GM18499 (cell line): Measurements from ENCODE around the gene GCSH.

Experiments
- ATAC-seq: cut with Tn5 transposase; IDR thresholded peaks from one replicate; pipeline ENCODE4 v1.9.1; 2021; ENCODE audit warnings: moderate number of reproducible peaks; ENCODE audit not compliant: insufficient read depth, unreplicated experiment

Gene GCSH

DNA sequence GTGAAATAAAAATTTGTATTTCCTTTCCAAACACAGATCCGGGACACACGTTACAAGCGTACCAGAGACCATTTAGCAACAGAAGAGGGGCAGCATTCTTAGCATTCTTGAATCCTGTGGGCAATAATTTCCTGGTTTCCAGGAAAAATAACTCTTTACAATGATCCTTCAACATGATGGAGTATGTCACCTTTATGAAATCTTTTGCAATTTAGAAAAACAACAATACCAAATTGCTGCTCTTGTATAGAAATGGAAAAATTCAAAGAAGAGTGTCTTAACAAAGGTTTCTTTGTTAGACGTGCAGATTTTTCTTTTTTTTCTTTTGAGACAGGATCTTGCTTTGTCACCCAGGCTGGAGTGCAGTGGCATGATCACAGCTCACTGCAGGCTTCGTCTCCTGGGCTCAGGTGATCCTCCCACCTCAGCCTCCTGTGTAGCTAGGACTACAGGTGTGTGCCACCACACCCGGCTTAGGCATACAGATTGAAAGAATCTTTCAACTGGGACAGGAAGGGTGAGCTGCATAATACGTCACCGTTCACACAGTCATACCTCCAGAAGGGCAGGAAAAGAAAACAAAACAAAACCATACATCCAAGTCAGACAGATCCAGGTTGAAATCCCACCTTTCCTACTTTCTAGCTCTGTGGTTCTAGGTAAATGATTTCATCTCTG is 10.8 kb upstream of the GCSH start:
- no peak for ATAC-seq

DNA sequence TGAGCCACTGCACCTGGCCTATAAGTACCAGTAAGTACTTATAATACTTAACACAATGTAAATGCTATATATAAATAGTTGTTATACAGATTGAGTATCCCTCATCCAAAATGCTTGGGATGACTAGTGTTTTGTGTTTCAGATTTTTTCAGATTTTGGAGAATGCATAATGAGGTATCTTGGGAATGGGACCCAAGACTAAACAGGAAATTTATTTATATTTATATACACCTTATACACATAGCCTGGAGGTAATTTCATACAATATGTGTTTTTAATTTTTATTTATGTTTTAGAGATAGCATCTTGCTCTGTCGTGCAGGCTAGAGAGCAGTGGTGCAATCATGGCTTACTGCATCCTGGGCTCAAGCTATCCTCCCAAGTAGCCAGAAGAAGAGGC is 9.8 kb upstream of the GCSH start:
- ATAC-seq, result no peak

DNA sequence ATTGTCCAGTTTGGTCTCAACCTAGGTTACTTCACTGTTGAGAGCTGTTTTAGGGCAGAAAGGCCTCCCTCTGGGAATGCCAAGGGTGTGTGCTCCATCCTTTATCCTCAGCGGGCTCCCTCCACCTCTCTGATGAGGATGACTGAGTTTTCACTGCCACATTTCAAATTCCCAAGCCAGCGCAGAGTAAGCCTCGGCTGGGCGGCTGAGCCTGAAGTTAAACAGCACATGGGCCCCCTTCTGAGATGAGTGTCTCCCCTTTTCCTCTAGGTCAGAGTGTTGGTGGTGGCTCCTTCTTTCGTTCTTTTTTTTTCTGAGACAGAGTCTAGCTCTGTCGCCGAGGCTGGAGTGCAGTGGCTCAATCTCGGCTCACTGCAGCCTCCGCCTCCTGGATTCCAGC is 5.5 kb upstream of the GCSH start:
- no peak for ATAC-seq

DNA sequence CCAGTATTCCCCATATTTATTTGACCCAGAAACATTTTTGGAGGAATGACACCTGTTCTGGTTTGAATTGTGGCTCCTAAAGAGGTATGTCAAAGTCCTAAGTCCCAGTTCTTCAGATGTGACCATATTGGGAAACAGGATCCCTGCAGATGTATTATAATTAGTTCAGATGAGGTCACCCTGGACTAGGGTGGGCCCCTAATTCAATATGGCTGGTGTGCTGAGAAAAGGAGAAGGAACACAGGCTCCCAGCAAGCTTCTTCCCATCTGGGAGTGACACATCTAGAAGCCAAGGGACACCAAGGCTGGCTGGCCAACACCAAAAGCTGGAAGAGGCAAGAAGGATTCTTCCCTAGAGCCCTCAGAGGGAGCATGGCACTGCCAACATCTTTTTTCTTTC is 3.8 kb upstream of the GCSH start:
- ATAC-seq, result no peak

DNA sequence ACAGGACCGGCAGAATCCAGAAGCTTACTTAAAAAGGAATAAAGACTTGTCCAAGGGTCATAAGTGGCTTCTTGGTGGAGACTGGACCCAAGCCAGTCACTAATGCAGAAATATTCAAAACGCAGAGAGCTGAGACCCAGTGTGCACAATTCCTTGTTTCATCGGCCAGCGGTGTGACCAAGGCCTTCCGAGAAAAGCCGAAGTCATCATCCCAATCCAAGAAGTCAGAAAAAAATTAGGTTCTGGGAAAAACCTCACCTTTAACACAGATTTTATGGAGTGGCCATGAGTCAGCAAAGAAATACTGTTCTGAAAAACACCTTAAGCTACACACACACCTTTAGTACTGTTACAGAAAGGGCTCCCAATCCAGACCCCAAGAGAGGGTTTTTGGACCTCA is 1.0 kb upstream of the GCSH start:
- no peak for ATAC-seq

DNA sequence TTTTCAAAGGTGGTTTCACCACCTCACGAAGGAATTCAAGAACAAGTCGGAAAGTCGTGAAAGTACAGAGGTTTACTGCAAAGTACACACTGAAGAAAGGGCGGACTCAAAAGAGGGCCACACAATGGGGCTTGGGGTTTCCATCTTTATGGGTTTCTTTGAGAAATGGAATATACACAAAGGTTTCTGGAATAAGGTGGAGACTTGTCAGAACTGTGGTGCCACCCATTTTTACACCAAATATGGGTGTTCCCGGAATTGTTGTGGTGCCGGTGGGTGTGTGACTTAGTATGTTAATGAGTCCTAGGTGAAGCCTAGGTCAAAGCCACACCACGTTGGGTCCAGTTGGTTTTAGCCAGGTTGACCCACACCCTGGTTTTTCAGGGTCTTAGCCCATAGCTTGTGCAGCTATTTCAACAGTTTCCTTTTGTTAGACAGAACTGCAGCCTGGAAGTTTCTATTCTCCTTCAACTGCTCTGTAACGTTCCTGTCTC is 567 bp upstream of the GCSH start:
- ATAC-seq, result no peak

DNA sequence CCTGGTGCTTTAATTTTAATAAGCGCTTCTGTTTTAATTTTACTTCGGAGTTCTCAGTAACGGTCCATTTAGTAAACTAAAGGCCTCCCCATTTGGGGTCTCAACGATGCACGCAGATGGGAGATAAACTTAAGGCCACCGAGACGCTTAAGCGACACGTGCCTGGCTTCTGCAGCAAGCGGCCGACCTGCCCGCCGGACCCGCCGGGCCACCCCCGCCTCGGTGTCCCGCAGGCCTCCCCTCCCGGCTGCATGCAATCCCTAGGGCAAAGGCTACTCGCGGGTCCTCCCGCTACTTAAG is 592 bp downstream of the GCSH start:
- peak; percentile 0 for ATAC-seq

DNA sequence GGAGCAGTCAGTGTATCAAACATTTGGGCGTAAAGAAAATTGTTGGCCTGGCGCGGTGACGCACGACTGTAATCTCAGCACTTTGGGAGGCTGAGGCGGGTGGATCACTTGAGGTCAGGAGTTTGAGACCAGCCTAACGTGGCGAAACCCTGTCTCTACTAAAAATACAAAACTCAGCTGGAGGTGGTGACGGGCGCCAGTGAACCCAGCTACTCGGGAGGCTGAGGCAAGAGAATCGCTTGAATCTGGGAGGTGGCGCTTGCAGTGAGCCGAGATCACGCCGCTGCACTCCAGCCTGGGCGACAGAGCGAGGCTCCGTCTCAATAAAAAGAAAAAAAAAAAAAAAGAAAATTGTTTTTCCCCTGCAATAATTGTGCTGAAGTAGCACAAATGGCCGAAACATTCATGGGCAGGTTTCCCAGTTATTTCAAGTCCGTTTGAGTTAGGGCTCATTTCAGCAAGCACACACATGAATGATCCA is 1.4 kb downstream of the GCSH start:
- no peak for ATAC-seq

DNA sequence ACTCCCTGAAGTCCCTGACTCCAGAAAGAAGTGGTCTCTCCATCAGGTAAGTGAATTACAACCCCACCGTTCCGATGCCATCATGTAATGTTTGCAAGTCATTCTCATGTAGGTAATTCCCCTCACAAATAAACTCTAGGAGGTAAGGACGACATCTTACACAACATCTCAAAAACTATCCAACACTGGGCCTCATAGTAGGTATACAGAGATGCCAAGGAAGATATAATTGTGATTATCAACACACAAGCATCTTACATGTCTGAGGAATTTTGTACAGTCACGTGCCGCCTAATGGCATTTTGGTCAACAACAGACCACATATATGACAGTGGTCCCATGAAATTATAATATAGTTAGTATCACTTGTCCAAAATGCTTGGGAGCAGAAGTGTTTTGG is 7.4 kb downstream of the GCSH start:
- no peak for ATAC-seq

DNA sequence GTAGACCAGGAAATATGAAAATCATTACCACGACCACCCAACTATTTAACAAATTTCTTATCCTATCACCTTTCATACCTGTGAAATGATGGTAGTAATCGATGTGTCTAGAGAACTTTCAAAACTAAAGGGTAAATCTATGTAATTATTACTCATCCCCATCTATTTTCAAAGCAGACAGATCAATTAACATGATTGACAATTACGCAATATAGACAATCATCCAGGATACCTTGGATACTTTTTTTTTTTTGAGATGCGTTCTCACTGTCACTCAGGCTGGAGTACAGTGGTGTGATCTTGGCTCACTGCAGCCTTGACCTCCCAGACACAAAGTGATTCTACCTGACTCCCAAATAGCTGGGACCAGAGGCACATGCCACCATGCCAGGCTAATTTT is 15.2 kb downstream of the GCSH start:
- no peak for ATAC-seq

DNA sequence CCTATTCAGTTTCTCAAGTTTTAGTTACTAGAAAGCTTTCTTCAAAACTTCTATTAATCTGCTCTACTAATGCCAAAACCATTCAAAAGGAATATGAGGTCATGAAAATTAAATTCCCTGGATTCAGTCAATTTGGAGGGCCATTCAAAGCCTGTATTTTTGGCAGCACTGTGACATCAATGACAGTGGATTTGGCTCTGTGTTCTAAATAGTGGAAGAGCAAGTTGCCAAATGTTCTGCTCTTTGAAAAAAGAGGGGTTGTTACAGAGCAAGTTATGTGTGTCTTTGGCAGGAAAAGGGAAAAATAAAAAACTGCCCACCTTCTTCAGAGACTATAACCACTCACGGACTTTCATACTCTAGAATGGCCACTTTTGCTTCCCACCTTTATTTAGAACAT is 16.0 kb downstream of the GCSH start:
- ATAC-seq, result no peak

DNA sequence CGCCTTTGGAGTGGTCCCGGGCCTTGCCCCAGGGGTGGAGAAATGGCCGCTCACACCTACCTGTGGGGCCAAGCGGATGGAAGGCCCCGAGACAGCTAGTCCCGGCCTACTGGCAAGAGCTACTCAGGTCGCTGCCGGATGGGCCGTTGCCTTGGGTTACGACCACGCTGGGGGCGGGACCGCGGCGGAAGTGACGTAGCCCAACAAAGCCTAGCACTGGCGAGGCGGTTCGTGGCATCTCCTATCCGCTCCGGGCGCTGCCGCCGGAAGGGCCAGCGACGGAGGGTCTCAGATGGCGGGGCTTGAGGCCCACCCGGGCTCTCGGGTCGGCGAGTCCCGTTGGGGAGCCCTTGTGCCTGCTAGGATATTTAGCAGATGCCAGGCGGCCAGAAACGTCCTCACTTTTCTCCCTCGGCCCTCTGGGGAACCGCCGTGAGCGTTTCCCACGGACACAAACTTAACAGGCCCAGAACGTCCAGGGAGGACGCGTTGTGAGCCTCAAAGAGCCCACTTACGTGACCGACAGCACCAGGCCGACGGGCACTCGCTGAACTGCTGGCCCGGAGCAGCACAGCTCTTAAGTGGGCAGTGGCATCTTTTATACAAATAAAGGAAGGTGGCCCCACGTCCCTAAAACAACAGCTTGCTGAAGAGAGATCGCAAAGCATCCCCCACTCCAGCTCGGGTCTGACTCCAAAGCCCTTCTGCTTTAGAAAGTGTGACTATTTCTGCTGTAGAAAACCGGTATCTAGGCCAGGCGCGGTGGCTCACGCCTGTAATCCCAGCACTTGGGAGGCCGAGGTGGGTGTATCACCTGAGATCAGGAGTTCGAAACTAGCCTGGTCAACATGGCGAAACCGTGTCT is 18.9 kb downstream of the GCSH start, which contains the start of gene C16orf46:
Gene C16orf46 (minus strand): TSS at position 163 of the 865 bp plus-strand sequence. CDS start 13,283 bp downstream, outside the sequence.
- ATAC-seq, result peak; percentile 91

DNA sequence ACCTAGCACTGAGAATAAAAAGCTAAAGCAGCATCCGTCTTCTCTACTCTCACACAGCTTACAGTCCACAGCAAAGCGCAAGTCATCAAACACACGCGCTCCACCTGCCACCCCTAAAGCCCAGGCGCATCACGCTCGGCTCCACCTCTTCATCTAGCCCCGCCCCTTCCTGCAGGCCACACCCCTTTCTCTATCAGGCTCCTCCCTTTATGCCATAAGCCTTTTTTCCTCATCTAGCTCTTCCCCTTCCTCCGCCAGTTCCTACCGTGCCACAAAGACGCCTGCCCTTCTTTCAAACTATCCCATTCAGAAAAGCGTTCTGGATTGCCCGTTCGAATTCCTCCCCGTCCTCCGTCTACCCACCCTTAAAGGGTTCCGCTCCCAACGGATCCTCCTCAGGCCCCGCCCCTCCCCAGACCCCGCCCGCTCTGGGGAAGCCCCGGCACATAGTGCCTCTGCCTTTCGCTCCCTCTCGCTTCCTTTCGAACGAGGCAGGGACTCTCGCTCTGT is 19.6 kb downstream of the GCSH start:
- ATAC-seq, result peak; percentile 43

DNA sequence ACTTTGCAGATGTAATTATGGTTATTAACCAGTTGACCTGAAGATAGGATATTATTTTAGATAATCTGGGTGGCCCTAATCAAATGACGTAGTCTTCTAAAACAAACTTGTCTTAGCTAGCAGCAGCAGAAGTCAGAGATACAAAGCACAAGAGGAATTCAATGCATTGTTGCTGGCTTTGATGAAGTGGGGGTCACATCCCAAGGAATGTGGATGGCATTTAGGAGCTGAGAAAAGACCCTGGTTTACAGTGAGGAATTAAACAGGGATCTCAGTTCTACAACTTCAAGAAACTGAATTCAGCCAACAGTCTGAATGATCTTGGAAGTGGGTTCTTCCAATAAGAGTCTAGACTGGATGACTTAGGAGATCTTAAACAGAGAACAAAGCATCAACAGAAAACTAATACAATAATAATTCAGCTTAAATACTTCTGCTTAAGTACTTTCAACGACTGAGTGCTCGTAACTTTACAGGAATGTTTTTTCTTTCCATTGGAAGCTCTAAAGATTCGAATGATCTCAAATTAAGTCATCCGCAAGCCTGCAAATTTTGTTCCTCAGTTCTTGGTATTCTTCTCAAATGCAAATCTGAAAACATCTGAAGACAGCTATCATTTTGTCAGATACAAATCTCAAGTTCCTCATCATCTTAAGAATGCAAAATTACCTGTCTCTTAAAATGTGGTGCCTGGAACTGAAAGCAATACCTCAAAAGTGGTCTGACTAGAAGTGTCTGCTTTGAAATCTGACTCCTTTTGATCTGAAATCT is 22.4 kb downstream of the GCSH start:
- no peak for ATAC-seq

DNA sequence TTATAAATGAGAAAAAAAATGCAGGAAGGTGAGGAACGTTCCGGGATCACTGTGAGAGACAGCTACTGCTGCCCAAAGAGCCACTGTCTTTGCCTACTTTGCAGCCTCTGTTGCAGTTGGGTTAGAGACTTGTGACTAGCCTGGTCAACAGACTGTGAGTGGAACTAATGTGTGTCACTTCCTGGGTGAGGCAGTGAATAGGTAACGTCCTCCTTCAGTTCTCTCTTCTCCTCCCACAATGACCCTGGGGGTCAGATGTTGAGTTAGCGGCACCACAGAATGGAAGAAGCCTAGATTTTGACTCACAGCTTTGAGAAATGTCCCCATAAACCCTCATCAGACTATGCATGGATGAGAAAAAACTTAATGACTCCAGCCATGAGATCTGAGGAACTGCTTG is 24.4 kb downstream of the GCSH start:
- no peak for ATAC-seq

DNA sequence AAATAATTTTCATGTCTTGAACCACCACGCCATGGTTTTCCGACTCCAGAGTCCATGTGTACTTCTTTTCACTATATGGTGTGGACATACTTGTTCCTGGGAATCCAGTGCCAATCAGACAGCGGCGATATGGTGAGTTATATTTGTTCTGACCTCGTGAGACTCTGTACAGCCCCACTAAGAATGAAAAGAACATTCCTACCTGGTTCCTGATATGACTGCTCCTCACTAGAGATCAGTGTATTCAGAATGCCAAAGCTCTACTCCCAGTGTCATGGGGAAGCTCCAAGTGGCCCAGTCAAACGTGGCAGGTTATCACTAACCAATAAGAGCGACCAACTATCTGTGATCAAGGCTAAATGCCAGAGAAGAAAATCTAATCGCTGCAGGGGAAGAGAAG is 25.2 kb downstream of the GCSH start:
- no peak for ATAC-seq

DNA sequence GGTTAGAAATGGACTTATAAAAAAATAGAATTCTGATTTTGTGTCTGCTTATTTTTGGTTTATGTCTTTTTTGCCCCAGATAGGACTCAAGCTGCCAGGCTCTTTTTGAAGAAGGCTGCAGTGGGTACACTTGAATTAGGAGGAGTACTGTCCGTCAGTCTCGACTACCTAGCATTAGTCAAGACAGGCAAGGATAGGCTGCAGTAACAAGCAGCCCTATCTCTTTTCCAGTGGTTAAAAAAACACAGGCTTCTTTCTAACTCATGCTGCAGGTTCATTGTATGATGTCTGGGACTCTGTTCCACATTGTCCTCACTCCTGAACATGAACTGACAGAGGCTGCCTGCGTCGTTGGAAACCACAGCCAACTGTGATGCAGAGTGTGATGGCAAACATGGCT is 27.1 kb downstream of the GCSH start:
- ATAC-seq, result no peak

DNA sequence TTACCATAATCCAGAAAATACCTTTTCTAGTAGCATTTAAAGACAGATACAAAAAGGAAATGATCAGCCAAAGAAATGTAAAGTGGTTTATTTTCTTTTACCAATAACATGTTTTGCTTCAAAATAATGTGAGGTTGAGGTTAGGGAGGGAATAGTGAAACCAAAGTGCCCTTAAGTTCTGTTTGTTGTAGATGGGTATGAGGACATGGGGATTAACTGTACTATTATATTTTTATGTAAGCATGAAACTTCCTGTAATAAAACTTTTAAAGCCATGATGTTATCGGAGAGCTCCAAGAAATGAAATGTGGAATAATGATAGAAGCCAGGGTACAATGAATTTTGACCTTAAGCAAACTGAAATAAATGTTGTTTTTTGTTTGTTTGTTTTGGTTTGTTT is 29.0 kb downstream of the GCSH start:
- no peak for ATAC-seq

DNA sequence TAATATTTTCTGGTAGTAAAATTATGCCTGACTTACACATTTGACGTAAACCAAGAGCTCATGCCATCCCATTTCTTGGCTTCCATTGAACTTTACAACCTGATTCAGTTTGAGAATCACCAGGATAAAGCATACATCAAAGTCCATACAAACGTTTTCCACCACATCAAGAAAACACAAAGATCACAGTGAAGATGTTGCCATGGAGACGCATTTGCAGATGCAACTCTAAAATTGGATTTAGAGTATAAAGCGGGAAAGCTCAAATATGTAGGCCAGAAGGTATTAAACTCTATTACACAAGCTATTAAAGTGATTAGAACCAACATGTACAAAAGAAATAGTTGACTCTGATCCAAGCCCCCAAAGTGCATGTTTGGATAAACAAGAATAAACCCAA is 29.5 kb downstream of the GCSH start:
- ATAC-seq, result no peak

DNA sequence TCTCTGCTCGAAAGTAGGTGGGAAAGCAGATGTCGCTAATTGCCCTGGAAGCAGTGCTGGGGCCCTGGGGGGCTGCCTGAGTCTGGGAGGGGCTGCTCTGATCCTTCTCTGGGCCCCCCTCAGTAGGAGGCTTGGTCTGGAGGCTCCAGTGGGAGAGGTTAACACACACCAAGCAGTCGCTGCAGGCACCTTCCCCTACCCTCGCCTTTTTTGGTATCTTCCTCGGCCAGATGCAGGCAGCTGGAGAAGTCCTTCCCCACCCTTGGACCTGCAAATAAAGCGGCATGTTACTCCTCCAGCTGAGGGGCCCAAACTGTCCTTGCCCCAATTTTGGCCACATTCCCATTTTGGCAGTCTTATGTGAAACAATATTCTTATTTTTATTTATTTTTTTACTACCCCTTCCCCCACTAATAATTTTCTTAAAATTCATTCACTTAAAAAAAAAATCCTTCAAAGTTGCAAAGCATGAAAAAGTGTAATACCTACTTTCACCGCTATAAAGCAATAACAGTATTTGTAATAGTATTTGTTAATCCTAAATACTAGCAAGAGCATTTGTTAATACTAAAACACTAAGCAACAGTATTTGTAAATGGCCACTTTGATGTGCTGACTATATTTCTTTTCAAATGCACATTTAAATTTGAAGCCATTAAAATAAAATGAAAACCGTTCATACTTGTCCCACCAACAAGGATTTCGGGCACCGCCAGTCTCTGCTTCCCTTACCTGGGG is 34.2 kb downstream of the GCSH start:
- ATAC-seq, result no peak
